KMS-11 (cell line): ENCODE results near the gene ADGRL1.

Experiments
- H2AFZ ChIP-seq: fragments of 200-600 bp; sonication (generic); 2 replicates; pipeline ENCODE4 v1.6.1; 2016; ENCODE audit warnings: antibody characterized with exemption, mixed run types, low read depth
- H3K27ac ChIP-seq: fragments of 200-600 bp; sonication (generic); 2 replicates; pipeline ENCODE4 v1.6.1; 2016; ENCODE audit warnings: mild to moderate bottlenecking, mixed run types
- H3K27me3 ChIP-seq: fragments of 200-600 bp; sonication (generic); 2 replicates; pipeline ENCODE4 v1.6.1; 2017; ENCODE audit warnings: mild to moderate bottlenecking, low read depth, mixed run types, moderate library complexity; ENCODE audit not compliant: insufficient read depth
- H3K36me3 ChIP-seq: fragments of 200-600 bp; sonication (generic); 2 replicates; pipeline ENCODE4 v1.6.1; 2017; ENCODE audit warnings: mild to moderate bottlenecking, mixed run types; ENCODE audit not compliant: insufficient read depth
- H3K4me1 ChIP-seq: fragments of 200-600 bp; sonication (generic); 2 replicates; pipeline ENCODE4 v1.6.1; 2016; ENCODE audit warnings: mild to moderate bottlenecking, low read depth, mixed run types; ENCODE audit not compliant: poor library complexity, severe bottlenecking
- H3K4me2 ChIP-seq: fragments of 200-600 bp; sonication (generic); 2 replicates; pipeline ENCODE4 v1.7.0; 2016; ENCODE audit warnings: mild to moderate bottlenecking, mixed run types
- H3K4me3 ChIP-seq: fragments of 200-600 bp; sonication (generic); IDR thresholded peaks from 2 replicates; pipeline ENCODE4 v1.6.1; 2017; ENCODE audit warnings: low read depth, low read length, mixed read lengths; ENCODE audit not compliant: insufficient read depth
- H3K79me2 ChIP-seq: fragments of 200-600 bp; sonication (generic); 2 replicates; pipeline ENCODE4 v1.6.1; 2016; ENCODE audit warnings: low read depth, mixed run types; ENCODE audit not compliant: insufficient read depth
- H3K9ac ChIP-seq: fragments of 200-600 bp; sonication (generic); 2 replicates; pipeline ENCODE4 v1.6.1; 2016; ENCODE audit warnings: mild to moderate bottlenecking, mixed run types
- H4K20me1 ChIP-seq: fragments of 200-600 bp; sonication (generic); 2 replicates; pipeline ENCODE4 v1.6.1; 2016; ENCODE audit warnings: mild to moderate bottlenecking, mixed run types; ENCODE audit not compliant: insufficient read depth
- CTCF ChIP-seq: fragments of 200-600 bp; sonication (generic); conservative IDR thresholded peaks from 2 replicates; pipeline ENCODE4 v1.6.1; 2017; ENCODE audit warnings: low read depth, mild to moderate bottlenecking, antibody characterized with exemption, low read length, moderate library complexity, mixed read lengths

Gene ADGRL1

GRCh38 chr19:14110650-14111049 is 95.3 kb downstream of the ADGRL1 start:
- H3K9ac ChIP-seq: no peak overlapping the region
- H3K27ac ChIP-seq: no peak overlapping the region
- H3K36me3 ChIP-seq: no peaks in the 10 kb centered on the region
- H3K4me1 ChIP-seq: peaks cover 3% of the 10 kb centered on the region
- H4K20me1 ChIP-seq: no peaks in the 10 kb centered on the region
- no peak overlapping the region for H2AFZ ChIP-seq
- no peak for TF ChIP-seq CTCF
- no peaks in the 10 kb centered on the region for H3K79me2 ChIP-seq
- H3K4me2 ChIP-seq: no peak overlapping the region
- H3K27me3 ChIP-seq: no peaks in the 10 kb centered on the region
- no peak overlapping the region for H3K4me3 ChIP-seq

- Histone ChIP-seq H3K27me3 (no peaks in the 10 kb centered on the region), H3K9ac (no peak overlapping the region), H2AFZ (no peak overlapping the region), H3K4me2 (no peak overlapping the region), H3K4me3 (no peak overlapping the region), H3K4me1 (peaks cover 31% of the 10 kb centered on the region), H3K79me2 (no peaks in the 10 kb centered on the region), H3K27ac (no peak overlapping the region), H3K36me3 (no peaks in the 10 kb centered on the region), H4K20me1 (no peaks in the 10 kb centered on the region)
- no peak for TF ChIP-seq CTCF
Observed at GRCh38 chr19:14107581-14108461, 98.1 kb downstream of the ADGRL1 start.

- H3K79me2 ChIP-seq: no peaks in the 10 kb centered on the region
- no peak overlapping the region for H3K27ac ChIP-seq
- H4K20me1 ChIP-seq: no peaks in the 10 kb centered on the region
- H3K36me3 ChIP-seq: no peaks in the 10 kb centered on the region
- TF ChIP-seq CTCF: no peak
- no peak overlapping the region for H3K4me2 ChIP-seq
- H3K4me1 ChIP-seq: peaks cover 41% of the 10 kb centered on the region
- no peaks in the 10 kb centered on the region for H3K27me3 ChIP-seq
- no peak overlapping the region for H3K9ac ChIP-seq
- no peak overlapping the region for H2AFZ ChIP-seq
- no peak overlapping the region for H3K4me3 ChIP-seq
Observed at GRCh38 chr19:14106840-14107239, 99.1 kb downstream of the ADGRL1 start.

- Histone ChIP-seq H3K27ac (no peak overlapping the region), H3K4me2 (no peak overlapping the region), H3K4me3 (no peak overlapping the region), H3K36me3 (no peaks in the 10 kb centered on the region), H3K27me3 (no peaks in the 10 kb centered on the region), H3K4me1 (peaks cover 53% of the 10 kb centered on the region), H4K20me1 (no peaks in the 10 kb centered on the region), H3K9ac (no peak overlapping the region), H2AFZ (no peak overlapping the region), H3K79me2 (no peaks in the 10 kb centered on the region)
- no peak for TF ChIP-seq CTCF
Observed at GRCh38 chr19:14105680-14106079, 100.3 kb downstream of the ADGRL1 start.
